Measurements from ENCODE around the gene SPG7. TPM values are rescaled to one million over a fixed set of nuclear protein-coding genes. Genes with fewer than 3 reads are reported as not detected.

SPG7 gene
- total RNA-seq, 1 experiment from 2014 or later = 119 TPM

- H2BK12ac ChIP-seq (ENCODE audit: insufficient read length, low read depth, low read length) = no peak overlapping the region
- H2BK5ac ChIP-seq (ENCODE audit: insufficient read length, low read length) = no peak overlapping the region
- H3K14ac ChIP-seq (ENCODE audit: insufficient read depth, low read length) = no peak overlapping the region; the same call in 1 of the 2 replicates
- Mint-ChIP-seq H3K9me3 (no peaks in the 10 kb centered on the region; a peak in 1 of 5 replicates), H3K4me3 (no peak overlapping the region), H3K36me3 (ENCODE audit: insufficient read depth in 1 of 3, low read depth in 3 of 3) (peaks cover 0 to 6% (median 0%) of the 10 kb centered on the region in 3 experiments; a peak in 1 of 7 replicates), H3K27ac (peak overlapping the region in 2 of 3 experiments; percentile 49 to 50; a peak in 1 of 7 replicates), H3K4me1 (peaks cover 0 to 4% of the 10 kb centered on the region in 2 experiments; a peak in 1 of 4 replicates), H3K27me3 (ENCODE audit: low read depth) (no peaks in the 10 kb centered on the region; the same call in 1 of the 2 replicates)
- no peak overlapping the region for H2AK5ac ChIP-seq (ENCODE audit: insufficient read length, low read length)
- H3K27me3 ChIP-seq (ENCODE audit: insufficient read depth, low read length) = no peaks in the 10 kb centered on the region
- H3K23me2 ChIP-seq (ENCODE audit: insufficient read length, low read depth, low read length, poor library complexity, severe bottlenecking) = no peaks in the 10 kb centered on the region
- H2BK20ac ChIP-seq (ENCODE audit: low read depth, low read length, poor library complexity, severe bottlenecking) = no peak overlapping the region
- DNase-seq = no peak
- no peak overlapping the region for H3T11ph ChIP-seq (ENCODE audit: low read length)
- no peak overlapping the region for H3K56ac ChIP-seq (ENCODE audit: insufficient read length, low read depth, low read length)
- H3K9me3 ChIP-seq (ENCODE audit: control insufficient read depth, low read depth, low read length) = no peaks in the 10 kb centered on the region
- H4K5ac ChIP-seq (ENCODE audit: insufficient read length, low read depth, low read length) = no peak overlapping the region
- TF ChIP-seq CTCF (conservative IDR thresholded peaks at IDR 0.05) = no peak
- no peak overlapping the region for H3K23ac ChIP-seq (ENCODE audit: insufficient read length, low read depth, low read length)
- WGBS (ENCODE audit: extremely low coverage, insufficient read length, low lambda C conversion rate) = no CpG with 5 or more reads among the region's 47 CpGs
- no peak overlapping the region for H3K27ac ChIP-seq (ENCODE audit: insufficient read length, low read depth, low read length)
- H4K20me1 ChIP-seq (ENCODE audit: control insufficient read depth, insufficient read depth, insufficient read length) = no peaks in the 10 kb centered on the region
- H2AFZ ChIP-seq (ENCODE audit: low read length) = no peak overlapping the region
- no peaks in the 10 kb centered on the region for H3K4me1 ChIP-seq (ENCODE audit: insufficient read depth, low read length)
- no peak overlapping the region for H2BK120ac ChIP-seq (ENCODE audit: low read depth, low read length, poor library complexity, severe bottlenecking)
- no peaks in the 10 kb centered on the region for H3K79me2 ChIP-seq (ENCODE audit: insufficient read depth, low read length)
- H3K9ac ChIP-seq (ENCODE audit: extremely low read depth, insufficient read length, low read length) = no peak overlapping the region
- H2BK15ac ChIP-seq (ENCODE audit: low read depth, low read length) = no peak overlapping the region
- H3K18ac ChIP-seq (ENCODE audit: insufficient read length, low read depth, low read length) = no peak overlapping the region
- H4K8ac ChIP-seq (replicated peaks; ENCODE audit: insufficient read length, low read depth, low read length) = no peak overlapping the region
- no peaks in the 10 kb centered on the region for H3K79me1 ChIP-seq (ENCODE audit: insufficient read depth, low read depth, low read length, poor library complexity, severe bottlenecking)
- H3K4me2 ChIP-seq (ENCODE audit: insufficient read depth, insufficient read length, low read length) = no peak overlapping the region
- no peak overlapping the region for H4K91ac ChIP-seq (ENCODE audit: insufficient read length, low read depth, low read length)
- H3K4ac ChIP-seq (ENCODE audit: low read depth, low read length) = no peak overlapping the region
Measured at GRCh38 chr16:89595330-89596060, 87.3 kb downstream of the SPG7 start.
